ENCODE measurements around the gene LLGL2.

LLGL2 gene

DNA sequence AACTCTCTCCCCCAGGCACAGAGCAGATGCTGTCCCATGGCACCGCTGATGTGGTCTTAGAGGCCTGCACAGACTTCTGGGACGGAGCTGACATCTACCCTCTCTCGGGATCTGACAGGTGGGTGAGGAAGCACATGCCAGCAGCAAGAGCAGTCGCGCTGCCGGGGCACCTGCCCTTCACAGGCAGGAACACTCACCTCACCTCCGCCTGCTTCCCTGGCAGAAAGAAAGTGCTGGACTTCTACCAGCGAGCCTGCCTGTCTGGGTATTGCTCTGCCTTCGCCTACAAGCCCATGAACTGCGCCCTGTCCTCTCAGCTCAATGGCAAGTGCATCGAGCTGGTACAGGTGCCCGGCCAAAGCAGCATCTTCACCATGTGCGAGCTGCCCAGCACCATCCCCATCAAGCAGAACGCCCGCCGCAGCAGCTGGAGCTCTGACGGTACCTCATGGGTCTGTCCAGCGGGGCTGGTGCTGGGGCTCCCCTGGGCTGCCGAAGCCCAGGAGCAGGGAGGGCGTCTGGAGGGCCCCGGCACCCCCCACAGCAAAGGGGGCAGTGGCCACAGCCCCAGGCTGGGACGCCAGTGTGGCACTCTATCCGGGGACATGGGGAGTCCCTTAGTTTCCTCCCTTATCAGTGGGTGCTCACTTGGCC is 31.9 kb upstream of the LLGL2 start:
- DNase-seq, result no peak

DNA sequence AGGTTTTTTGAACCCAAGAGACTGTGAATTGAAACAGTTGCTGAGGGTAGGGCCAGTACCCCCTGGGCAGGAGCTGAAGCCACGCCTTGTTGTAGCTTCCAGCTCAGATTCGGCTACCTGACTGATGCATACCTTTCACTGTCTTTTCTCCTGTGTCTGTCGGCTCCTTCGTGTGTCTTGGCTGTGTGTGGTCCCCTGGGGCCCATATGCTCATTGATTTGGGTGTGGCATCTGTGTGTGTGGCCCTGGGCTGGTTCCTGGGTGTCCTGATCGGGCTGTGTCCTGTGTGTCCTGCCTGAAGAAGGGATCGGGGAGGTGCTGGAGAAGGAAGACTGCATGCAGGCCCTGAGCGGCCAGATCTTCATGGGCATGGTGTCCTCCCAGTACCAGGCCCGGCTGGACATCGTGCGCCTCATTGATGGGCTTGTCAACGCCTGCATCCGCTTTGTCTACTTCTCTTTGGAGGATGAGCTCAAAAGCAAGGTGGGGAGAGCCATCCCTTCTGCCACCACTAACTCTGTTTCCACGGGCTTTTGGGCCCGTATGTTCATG is 31.1 kb upstream of the LLGL2 start:
- DNase-seq, result no peak

GRCh38 chr17:75496005-75496404 is 29.5 kb upstream of the LLGL2 start:
- DNase-seq, result no peak

- no peak for DNase-seq
Observed at GRCh38 chr17:75498039-75498725, 27.3 kb upstream of the LLGL2 start.

- no peak for DNase-seq
Observed at GRCh38 chr17:75498726-75499213, 26.7 kb upstream of the LLGL2 start.

GRCh38 chr17:75499313-75500022 is 26.0 kb upstream of the LLGL2 start:
- DNase-seq, result no peak

GRCh38 chr17:75500419-75501216 is 24.9 kb upstream of the LLGL2 start:
- no peak for DNase-seq

DNA sequence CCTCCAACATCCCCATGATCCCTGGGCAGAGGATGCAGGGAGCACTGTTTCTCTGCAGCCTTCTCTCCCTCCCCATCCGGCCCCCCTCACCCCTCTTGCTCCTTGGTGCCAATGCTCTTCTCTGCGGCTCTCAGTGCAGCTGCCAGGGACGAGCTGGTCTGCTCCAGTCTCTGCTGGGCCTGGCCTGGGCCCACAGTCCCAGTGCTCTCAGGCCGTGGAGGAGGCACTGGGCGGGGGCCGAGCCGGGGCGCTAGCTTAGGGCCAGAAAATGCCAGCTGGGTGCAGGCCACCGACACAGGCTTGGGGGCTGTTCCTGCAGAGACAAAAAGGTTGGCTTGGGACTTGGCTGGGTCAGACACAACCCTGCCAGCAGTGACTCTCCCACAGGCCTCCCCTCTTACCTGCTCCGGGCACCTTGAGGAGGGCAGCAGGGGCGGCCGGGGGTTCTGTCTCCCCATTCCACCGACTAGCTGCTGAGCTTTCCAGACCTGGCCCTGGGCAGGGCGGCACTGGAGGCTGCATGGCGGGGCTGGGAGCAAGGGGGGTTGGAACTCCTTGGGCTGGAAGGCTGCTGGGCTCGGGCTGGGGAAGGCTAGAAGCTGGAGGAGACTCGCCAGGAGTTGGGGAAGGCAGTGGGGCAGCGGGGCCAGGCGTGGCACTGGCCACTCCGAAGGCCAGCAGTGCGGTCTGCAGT is 24.0 kb upstream of the LLGL2 start:
- DNase-seq, result no peak

DNA sequence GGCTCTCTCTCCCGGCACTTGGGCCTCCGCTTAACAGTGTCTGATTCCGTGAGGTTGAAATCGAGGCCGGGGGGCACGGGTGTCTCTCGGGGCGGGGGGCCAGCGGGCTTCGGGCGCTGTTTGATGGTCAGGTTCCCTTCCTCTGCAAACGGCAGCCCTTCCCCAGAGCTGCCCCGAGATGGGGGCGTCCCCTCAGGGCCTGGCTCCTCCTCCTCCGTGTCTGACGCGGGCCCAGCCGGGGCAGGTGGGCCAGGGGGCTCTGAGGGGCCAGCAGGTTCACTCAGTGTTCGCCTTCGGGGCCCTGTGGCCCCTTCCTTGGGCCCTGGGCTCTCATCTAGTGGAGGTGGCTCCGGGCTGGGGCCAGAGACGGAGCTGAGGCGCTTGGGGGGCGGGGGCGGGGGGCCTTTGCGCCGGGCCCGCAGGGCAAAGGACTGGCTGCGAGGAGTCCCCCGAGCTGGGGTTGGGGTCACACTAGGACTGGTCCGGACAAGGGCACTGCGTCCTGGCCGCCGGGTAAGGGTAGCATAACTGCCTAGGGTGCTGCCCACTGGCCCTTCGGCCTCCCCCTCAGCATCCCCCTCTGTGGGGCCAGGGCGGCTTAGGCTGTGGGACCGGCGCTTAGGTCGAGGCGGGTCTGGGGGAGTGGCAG is 23.3 kb upstream of the LLGL2 start:
- DNase-seq, result no peak

- DNase-seq, result no peak
Observed at GRCh38 chr17:75502721-75503329, 22.7 kb upstream of the LLGL2 start.

GRCh38 chr17:75503337-75503950 is 22.1 kb upstream of the LLGL2 start:
- no peak for DNase-seq

DNA sequence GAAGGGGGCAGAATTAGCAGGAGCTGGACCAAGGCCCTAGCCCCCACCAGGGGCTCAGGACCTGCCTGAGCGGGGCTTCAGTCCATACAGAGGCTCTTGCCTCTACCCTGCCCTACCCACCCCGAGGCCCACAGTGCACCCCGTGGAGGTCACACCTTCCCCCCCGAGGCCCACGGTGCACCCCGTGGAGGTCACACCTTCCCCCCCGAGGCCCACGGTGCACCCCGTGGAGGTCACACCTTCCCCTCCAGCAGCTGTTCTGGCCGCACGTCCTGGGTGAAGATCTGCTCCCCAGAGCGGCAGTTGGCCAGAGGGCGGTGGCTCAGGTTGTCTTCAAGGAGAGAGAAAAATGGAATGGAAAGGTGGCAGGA is 21.5 kb upstream of the LLGL2 start:
- DNase-seq, result no peak

- DNase-seq, result peak; percentile 32
Observed at GRCh38 chr17:75504347-75505151, 20.9 kb upstream of the LLGL2 start.

- no peak for DNase-seq
Observed at GRCh38 chr17:75505152-75505409, 20.4 kb upstream of the LLGL2 start.

- no peak for DNase-seq
Observed at GRCh38 chr17:75505640-75506039, 19.9 kb upstream of the LLGL2 start.

DNA sequence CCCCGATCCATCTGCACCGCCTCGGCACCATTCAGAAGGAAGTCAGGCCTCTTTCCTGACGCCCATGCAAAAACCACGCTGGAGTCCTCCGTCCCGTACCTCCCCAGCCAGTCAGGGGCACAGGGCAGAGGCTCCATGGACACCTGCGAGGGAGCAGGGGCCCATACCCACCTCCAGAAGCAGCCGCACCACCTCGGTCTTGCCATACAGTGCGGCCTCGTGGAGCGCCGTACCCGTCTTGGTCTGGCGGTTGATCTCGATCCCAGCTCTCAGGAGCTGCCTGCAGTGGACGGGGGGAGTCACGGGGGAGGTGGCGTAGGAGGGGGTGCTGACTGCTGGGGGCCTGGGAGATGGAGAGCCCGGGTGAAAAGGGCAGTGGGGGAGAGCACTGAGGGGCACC is 19.4 kb upstream of the LLGL2 start:
- DNase-seq, result no peak

DNA sequence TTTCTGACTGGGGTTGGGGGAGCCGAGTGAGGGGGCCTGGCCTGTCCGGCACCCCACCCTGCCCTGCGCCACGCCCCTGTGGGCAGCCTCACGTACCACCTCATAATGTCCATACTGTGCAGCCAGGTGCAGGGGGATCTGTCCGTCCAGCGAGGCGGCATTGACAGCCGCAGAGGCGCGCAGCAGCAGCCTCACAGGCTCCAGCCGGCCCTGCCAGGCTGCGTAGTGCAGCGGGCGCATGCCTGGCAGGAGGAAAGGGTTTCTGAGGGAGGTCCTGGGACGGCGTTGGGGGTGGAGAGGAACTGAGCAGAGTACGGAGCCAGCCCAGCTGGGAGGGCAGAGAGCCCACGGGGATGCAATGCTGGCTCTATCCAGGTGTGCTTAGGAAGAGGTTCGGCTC is 18.6 kb upstream of the LLGL2 start:
- no peak for DNase-seq

GRCh38 chr17:75507733-75508719 is 17.5 kb upstream of the LLGL2 start:
- no peak for DNase-seq

DNA sequence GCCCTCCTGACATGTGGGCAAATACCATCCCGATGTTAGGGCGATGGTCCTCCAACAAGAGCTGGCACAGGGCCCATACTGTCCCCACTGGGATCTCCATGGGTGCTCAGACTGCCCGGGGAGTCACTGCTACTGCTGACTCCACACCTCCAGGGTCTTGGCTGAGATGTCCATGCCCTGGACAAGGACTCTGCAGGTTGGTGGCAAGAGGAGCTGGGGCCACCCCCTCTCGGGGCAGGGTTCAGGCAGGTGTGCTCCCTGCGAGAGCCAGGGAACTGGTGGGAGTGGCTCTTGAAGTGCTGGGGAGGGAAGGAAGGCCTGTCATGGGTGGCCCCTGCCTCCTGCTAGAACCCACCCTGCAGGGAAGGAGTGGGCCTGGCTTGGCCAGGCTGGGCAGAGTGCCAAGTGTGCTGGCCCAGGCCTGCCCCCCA is 16.6 kb upstream of the LLGL2 start:
- DNase-seq, result no peak
